Lower lobe of right lung (tissue), 2 donors: ENCODE measurements around the gene CHD6. TPM values are rescaled to one million over a fixed set of nuclear protein-coding genes. Genes with fewer than 3 reads are reported as not detected.

Experiments used
- ATAC-seq, 2 donors: fragments of 200-7000 bp; cut with Tn5 transposase; one replicate each; pipeline ENCODE4 v1.9.1; 2020 to 2022; ENCODE audit warnings: mild to moderate bottlenecking in 2 of 2, moderate library complexity in 2 of 2
- DNase-seq: peaks from one replicate; pipeline ENCODE4 v3.0.0-alpha.2; 2020
- H3K27ac ChIP-seq: fragments of 200-600 bp; one replicate; pipeline ENCODE4 v1.8.0; 2022
- H3K27me3 ChIP-seq: fragments of 200-600 bp; one replicate; pipeline ENCODE4 v1.8.0; 2022; ENCODE audit warnings: low read depth
- H3K36me3 ChIP-seq: fragments of 200-600 bp; one replicate; pipeline ENCODE4 v1.8.0; 2022; ENCODE audit warnings: mild to moderate bottlenecking
- H3K4me1 ChIP-seq: fragments of 200-600 bp; one replicate; pipeline ENCODE4 v1.8.0; 2022
- H3K4me3 ChIP-seq: fragments of 200-600 bp; one replicate; pipeline ENCODE4 v1.8.0; 2022; ENCODE audit warnings: mild to moderate bottlenecking
- H3K9me3 ChIP-seq: fragments of 200-600 bp; one replicate; pipeline ENCODE4 v1.8.0; 2022
- intact Hi-C: fragments of 100-400 bp; cut with DNase I; formaldehyde crosslinking; loops from one replicate; pipeline ENCODE4 v1.11.0; 2022
- total RNA-seq: library from RNA; stranded (reverse); fragmentation: NEBNext Ultra II Directional; extraction: Animal tissue kit (Norgen Biotek cat#: 25700); gene quantifications from one replicate; pipeline ENCODE4 v1.2.1, GENCODE V29; 2021
- TF ChIP-seq, protein P1 (sequence below): fragments of 200-600 bp; IDR thresholded peaks from one replicate; pipeline ENCODE4 v1.8.0; 2022; ENCODE audit warnings: antibody characterized with exemption, mild to moderate bottlenecking
- donor health status: DM: no; HTN: yes; CAD: no; lungs with severe emphysema.

The CHD6 gene
- total RNA-seq, 1 donor from 2014 or later, result 43.6 TPM

DNA sequence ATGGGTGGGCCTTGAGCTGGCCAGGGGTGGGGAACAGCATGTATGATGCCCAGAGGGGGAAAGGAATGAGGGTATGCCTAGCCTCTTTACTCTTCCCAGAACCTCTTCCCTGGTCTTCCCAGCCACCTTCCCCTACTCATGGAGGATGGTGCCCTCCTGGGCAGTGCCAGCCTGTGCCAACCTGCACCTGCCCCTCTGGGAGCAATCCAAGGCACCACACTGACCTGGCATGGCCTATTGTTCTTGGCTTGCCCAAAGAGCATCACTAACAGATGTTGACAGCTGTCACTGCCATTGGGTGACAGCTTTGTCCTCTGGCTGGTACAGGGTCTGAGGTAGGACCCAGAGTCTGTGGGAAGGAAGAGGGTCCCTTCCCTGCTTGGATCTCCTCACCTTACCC lies 264.6 kb downstream of the CHD6 start:
- Histone ChIP-seq H3K27ac (no peak overlapping the region), H3K4me3 (no peak overlapping the region), H3K36me3 (peaks cover 41% of the 10 kb centered on the region), H3K4me1 (no peaks in the 10 kb centered on the region), H3K27me3 (no peaks in the 10 kb centered on the region), H3K9me3 (no peaks in the 10 kb centered on the region)
- TF ChIP-seq, protein P1, sequence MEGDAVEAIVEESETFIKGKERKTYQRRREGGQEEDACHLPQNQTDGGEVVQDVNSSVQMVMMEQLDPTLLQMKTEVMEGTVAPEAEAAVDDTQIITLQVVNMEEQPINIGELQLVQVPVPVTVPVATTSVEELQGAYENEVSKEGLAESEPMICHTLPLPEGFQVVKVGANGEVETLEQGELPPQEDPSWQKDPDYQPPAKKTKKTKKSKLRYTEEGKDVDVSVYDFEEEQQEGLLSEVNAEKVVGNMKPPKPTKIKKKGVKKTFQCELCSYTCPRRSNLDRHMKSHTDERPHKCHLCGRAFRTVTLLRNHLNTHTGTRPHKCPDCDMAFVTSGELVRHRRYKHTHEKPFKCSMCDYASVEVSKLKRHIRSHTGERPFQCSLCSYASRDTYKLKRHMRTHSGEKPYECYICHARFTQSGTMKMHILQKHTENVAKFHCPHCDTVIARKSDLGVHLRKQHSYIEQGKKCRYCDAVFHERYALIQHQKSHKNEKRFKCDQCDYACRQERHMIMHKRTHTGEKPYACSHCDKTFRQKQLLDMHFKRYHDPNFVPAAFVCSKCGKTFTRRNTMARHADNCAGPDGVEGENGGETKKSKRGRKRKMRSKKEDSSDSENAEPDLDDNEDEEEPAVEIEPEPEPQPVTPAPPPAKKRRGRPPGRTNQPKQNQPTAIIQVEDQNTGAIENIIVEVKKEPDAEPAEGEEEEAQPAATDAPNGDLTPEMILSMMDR, result no peak
- no peak for ATAC-seq
- intact Hi-C loops, result no loop called here
- no peak for DNase-seq

- ATAC-seq, result no peak
- Histone ChIP-seq H3K9me3 (no peaks in the 10 kb centered on the region), H3K36me3 (peaks cover 43% of the 10 kb centered on the region), H3K27me3 (no peaks in the 10 kb centered on the region), H3K4me3 (no peak overlapping the region), H3K4me1 (no peaks in the 10 kb centered on the region), H3K27ac (no peak overlapping the region)
- DNase-seq, result no peak
- intact Hi-C loops, result no loop called here
- TF ChIP-seq, protein P1, result no peak
Observed at GRCh38 chr20:41352666-41353065, 265.5 kb downstream of the CHD6 start.

GRCh38 chr20:41352106-41352505 lies 266.1 kb downstream of the CHD6 start:
- Histone ChIP-seq H3K27me3 (no peaks in the 10 kb centered on the region), H3K4me3 (no peak overlapping the region), H3K9me3 (no peaks in the 10 kb centered on the region), H3K4me1 (no peaks in the 10 kb centered on the region), H3K36me3 (peaks cover 38% of the 10 kb centered on the region), H3K27ac (no peak overlapping the region)
- DNase-seq (no peak), ATAC-seq (no peak)
- intact Hi-C loops, result no loop called here
- TF ChIP-seq, protein P1, result no peak
